Measurements from ENCODE around the gene FLNB. TPM values are rescaled to one million over a fixed set of nuclear protein-coding genes. Genes with fewer than 3 reads are reported as not detected.

Gene FLNB
- total RNA-seq, 1 experiment from 2014 or later, result 127 TPM

- TF ChIP-seq, protein P1, sequence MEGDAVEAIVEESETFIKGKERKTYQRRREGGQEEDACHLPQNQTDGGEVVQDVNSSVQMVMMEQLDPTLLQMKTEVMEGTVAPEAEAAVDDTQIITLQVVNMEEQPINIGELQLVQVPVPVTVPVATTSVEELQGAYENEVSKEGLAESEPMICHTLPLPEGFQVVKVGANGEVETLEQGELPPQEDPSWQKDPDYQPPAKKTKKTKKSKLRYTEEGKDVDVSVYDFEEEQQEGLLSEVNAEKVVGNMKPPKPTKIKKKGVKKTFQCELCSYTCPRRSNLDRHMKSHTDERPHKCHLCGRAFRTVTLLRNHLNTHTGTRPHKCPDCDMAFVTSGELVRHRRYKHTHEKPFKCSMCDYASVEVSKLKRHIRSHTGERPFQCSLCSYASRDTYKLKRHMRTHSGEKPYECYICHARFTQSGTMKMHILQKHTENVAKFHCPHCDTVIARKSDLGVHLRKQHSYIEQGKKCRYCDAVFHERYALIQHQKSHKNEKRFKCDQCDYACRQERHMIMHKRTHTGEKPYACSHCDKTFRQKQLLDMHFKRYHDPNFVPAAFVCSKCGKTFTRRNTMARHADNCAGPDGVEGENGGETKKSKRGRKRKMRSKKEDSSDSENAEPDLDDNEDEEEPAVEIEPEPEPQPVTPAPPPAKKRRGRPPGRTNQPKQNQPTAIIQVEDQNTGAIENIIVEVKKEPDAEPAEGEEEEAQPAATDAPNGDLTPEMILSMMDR (IDR thresholded peaks at IDR 0.05), result no peak
- TF ChIP-seq ATF1 (CRISPR knock-in tag; IDR thresholded peaks at IDR 0.05) (no peak), FOXK1 (CRISPR knock-in tag; IDR thresholded peaks at IDR 0.05) (no peak), FOXJ3 (CRISPR knock-in tag; IDR thresholded peaks at IDR 0.05; ENCODE audit: borderline replicate concordance) (no peak)
These were observed 162.2 kb downstream of the FLNB start (continued) for GRCh38 chr3:58170376-58170775.

- ChIA-PET CTCF (no interaction called here), POLR2A (no interaction called here)
- ATAC-seq (no peak), DNase-seq (ENCODE audit: low spot score) (no peak)
- H3K4me3 Mint-ChIP-seq, result no peak overlapping the region
- peaks cover 34% of the 10 kb centered on the region for H3K4me1 Mint-ChIP-seq
- H3K27ac Mint-ChIP-seq, result peak overlapping the region; percentile 42
- TF ChIP-seq ETV6 (CRISPR knock-in tag; IDR thresholded peaks at IDR 0.05) (no peak), TCF7 (CRISPR knock-in tag; IDR thresholded peaks at IDR 0.05; ENCODE audit: low read depth) (no peak), IRF2 (CRISPR knock-in tag; IDR thresholded peaks at IDR 0.05; ENCODE audit: borderline replicate concordance, low read depth) (no peak), CREB1 (CRISPR knock-in tag; IDR thresholded peaks at IDR 0.05) (no peak), SOX15 (CRISPR knock-in tag; IDR thresholded peaks at IDR 0.05) (no peak), FOXK1 (CRISPR knock-in tag; IDR thresholded peaks at IDR 0.05) (no peak)
- TF ChIP-seq, protein P2, sequence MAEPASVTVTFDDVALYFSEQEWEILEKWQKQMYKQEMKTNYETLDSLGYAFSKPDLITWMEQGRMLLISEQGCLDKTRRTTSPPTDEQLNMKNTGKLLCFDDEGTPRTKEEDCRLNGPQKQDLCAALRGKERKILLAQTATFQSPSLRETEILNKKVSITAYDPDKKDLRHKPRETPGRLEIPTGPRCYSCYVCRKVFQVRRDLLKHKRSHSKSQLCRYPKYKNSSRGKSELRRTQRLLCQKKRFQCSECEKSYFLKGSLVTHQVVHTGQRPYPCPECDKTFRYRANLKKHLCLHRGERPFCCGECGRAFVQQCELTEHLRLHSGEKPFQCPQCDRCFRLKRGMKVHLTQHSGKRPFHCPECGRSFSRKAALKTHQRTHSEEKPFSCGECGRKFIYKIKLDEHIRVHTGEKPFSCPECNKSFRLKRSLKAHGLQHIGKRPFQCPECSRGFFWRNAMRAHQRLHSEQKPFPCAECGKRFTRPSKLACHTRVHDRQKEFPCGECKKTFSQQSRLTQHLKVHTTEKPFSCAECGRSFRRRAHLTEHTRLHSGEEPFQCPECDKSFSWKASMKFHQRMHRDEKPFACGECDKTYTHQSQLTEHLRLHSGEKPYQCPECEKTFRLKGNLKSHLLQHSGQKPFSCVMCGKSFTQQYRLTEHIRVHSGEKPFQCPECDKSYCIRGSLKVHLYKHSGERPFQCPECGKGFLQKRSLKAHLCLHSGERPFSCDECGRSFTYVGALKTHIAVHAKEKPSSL (CRISPR knock-in tag; conservative IDR thresholded peaks at IDR 0.05), result no peak
- TF ChIP-seq, protein P3, sequence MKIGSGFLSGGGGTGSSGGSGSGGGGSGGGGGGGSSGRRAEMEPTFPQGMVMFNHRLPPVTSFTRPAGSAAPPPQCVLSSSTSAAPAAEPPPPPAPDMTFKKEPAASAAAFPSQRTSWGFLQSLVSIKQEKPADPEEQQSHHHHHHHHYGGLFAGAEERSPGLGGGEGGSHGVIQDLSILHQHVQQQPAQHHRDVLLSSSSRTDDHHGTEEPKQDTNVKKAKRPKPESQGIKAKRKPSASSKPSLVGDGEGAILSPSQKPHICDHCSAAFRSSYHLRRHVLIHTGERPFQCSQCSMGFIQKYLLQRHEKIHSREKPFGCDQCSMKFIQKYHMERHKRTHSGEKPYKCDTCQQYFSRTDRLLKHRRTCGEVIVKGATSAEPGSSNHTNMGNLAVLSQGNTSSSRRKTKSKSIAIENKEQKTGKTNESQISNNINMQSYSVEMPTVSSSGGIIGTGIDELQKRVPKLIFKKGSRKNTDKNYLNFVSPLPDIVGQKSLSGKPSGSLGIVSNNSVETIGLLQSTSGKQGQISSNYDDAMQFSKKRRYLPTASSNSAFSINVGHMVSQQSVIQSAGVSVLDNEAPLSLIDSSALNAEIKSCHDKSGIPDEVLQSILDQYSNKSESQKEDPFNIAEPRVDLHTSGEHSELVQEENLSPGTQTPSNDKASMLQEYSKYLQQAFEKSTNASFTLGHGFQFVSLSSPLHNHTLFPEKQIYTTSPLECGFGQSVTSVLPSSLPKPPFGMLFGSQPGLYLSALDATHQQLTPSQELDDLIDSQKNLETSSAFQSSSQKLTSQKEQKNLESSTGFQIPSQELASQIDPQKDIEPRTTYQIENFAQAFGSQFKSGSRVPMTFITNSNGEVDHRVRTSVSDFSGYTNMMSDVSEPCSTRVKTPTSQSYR (CRISPR knock-in tag; IDR thresholded peaks at IDR 0.05), result no peak
- TF ChIP-seq, protein P4, sequence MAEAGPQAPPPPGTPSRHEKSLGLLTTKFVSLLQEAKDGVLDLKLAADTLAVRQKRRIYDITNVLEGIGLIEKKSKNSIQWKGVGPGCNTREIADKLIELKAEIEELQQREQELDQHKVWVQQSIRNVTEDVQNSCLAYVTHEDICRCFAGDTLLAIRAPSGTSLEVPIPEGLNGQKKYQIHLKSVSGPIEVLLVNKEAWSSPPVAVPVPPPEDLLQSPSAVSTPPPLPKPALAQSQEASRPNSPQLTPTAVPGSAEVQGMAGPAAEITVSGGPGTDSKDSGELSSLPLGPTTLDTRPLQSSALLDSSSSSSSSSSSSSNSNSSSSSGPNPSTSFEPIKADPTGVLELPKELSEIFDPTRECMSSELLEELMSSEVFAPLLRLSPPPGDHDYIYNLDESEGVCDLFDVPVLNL (CRISPR knock-in tag; IDR thresholded peaks at IDR 0.05; ENCODE audit: borderline replicate concordance, low read depth), result no peak
- H3K36me3 Mint-ChIP-seq, result peaks cover 30% of the 10 kb centered on the region
- H3K27me3 Mint-ChIP-seq (ENCODE audit: low read depth), result no peaks in the 10 kb centered on the region
- no peaks in the 10 kb centered on the region for H3K9me3 Mint-ChIP-seq
These were observed 162.9 kb downstream of the FLNB start for GRCh38 chr3:58171126-58171525.

- ChIA-PET CTCF (interaction anchor here (0.8 to 3.0 kb wide), 11 partner anchors 8 to 776 kb away, joined by 3 to 14 read pairs (median 4); partner anchors contain the start of genes ABHD6, FLNB, HTD2 and RPP14), POLR2A (interaction anchor here (0.6 to 0.9 kb wide), 2 partner anchors 11 to 164 kb away, joined by 3 read pairs; partner anchors contain the start of gene FLNB)
- Mint-ChIP-seq H3K27ac (peak overlapping the region; percentile 69), H3K4me3 (no peak overlapping the region), H3K9me3 (no peaks in the 10 kb centered on the region), H3K4me1 (peaks cover 37% of the 10 kb centered on the region), H3K36me3 (peaks cover 23% of the 10 kb centered on the region), H3K27me3 (ENCODE audit: low read depth) (peaks cover 3% of the 10 kb centered on the region; the same call in 1 of the 2 replicates)
- TF ChIP-seq ZNF423 (CRISPR knock-in tag; IDR thresholded peaks at IDR 0.05) (peak; percentile 76), CBFB (CRISPR knock-in tag; IDR thresholded peaks at IDR 0.05; ENCODE audit: low read depth) (no peak)
- ATAC-seq (no peak), DNase-seq (ENCODE audit: low spot score) (no peak)
These were observed 164.9 kb downstream of the FLNB start for GRCh38 chr3:58173029-58173668.
